Endothelial cell of umbilical vein (primary cell): ENCODE data around the gene DHCR7. TPM values are rescaled to one million over a fixed set of nuclear protein-coding genes. Genes with fewer than 3 reads are reported as not detected.

Experiments used
- BruUV-seq: library from RNA; stranded (reverse); fragments of 400-500 nt; replicated peaks from 2 replicates; lab custom pipeline; 2021; lab: Mats Ljungman, UMichigan
- CTCF ChIA-PET: fragments of 300-600, 350-600 bp; sonication (Branson Sonifier 250); formaldehyde crosslinking; loops from one replicate; lab custom pipeline; 2021; ENCODE audit warnings: antibody characterized with exemption, inconsistent platforms; lab: Charles Lee
- POLR2A ChIA-PET: fragments of 300-600, 350-600 bp; sonication (Branson Sonifier 250); formaldehyde crosslinking; loops from one replicate; lab custom pipeline; 2021; ENCODE audit warnings: antibody characterized with exemption, inconsistent platforms; lab: Charles Lee
- DNase-seq: peaks from one replicate; pipeline ENCODE4 v3.0.0-alpha.2; 2011; ENCODE audit warnings: low read depth, low spot score
- FAIRE-seq: peaks from 2 replicates; lab custom pipeline; 2011; peaks lifted over from hg19 to GRCh38; lab: Jason Lieb, UNC
- H2AFZ ChIP-seq: 2 replicates; pipeline ENCODE4 v1.6.0; 2012; ENCODE audit warnings: low read depth, low read length, control low read depth, inconsistent platforms
- H3K27ac ChIP-seq: 2 replicates; pipeline ENCODE4 v1.5.1; 2011; ENCODE audit warnings: low read depth, mild to moderate bottlenecking, control low read depth, low read length, moderate library complexity; ENCODE audit not compliant: insufficient read depth
- H3K27me3 ChIP-seq, 2 experiments: 2 replicates each; pipeline versions ENCODE4 v1.6.0 to v1.6.1; 2011; ENCODE audit warnings: low read length in 2 of 2, mixed read lengths in 1 of 2; ENCODE audit not compliant: control insufficient read depth in 2 of 2, insufficient read depth in 2 of 2
- H3K36me3 ChIP-seq, 2 experiments: 2 replicates in 1 of 2; 3 replicates in 1 of 2; pipeline ENCODE4 v1.5.1; 2011; ENCODE audit warnings: low read length in 2 of 2, mild to moderate bottlenecking in 1 of 2, moderate library complexity in 1 of 2; ENCODE audit not compliant: control insufficient read depth in 2 of 2, insufficient read depth in 2 of 2; ENCODE audit errors: extremely low read depth in 1 of 2
- H3K4me1 ChIP-seq: 3 replicates; pipeline ENCODE4 v1.5.1; 2011; ENCODE audit warnings: mild to moderate bottlenecking, low read length; ENCODE audit not compliant: control insufficient read depth, insufficient read depth; ENCODE audit errors: extremely low read depth
- H3K4me2 ChIP-seq: 2 replicates; pipeline ENCODE4 v1.6.1; 2011; ENCODE audit warnings: low read length, control low read depth, mixed read lengths; ENCODE audit not compliant: insufficient read depth
- H3K4me3 ChIP-seq, 3 experiments: fragments of 200-600 bp in 1 of 3; sonication (generic), shearing (Covaris generic) in 1 of 3; replicated peaks in 1 of 3; 2 replicates each; pipeline ENCODE4 v1.5.1; 2011 to 2016; ENCODE audit warnings: control low read depth in 3 of 3, low read length in 3 of 3, mild to moderate bottlenecking in 2 of 3, inconsistent platforms in 1 of 3, low read depth in 1 of 3, moderate library complexity in 1 of 3; ENCODE audit not compliant: insufficient read depth in 1 of 3
- H3K79me2 ChIP-seq: 2 replicates; pipeline ENCODE4 v1.6.0; 2012; ENCODE audit warnings: low read length, inconsistent platforms; ENCODE audit not compliant: control insufficient read depth, insufficient read depth
- H3K9ac ChIP-seq: replicated peaks from 2 replicates; pipeline ENCODE3; 2011; ENCODE audit warnings: low read length, control low read depth; ENCODE audit not compliant: insufficient read depth; ENCODE audit errors: extremely low read depth
- H3K9me1 ChIP-seq: replicated peaks from 3 replicates; pipeline ENCODE4 v1.6.0; 2011; ENCODE audit warnings: mild to moderate bottlenecking, low read length; ENCODE audit not compliant: control insufficient read depth, insufficient read depth; ENCODE audit errors: extremely low read depth
- H3K9me3 ChIP-seq: replicated peaks from 2 replicates; pipeline ENCODE4 v1.5.1; 2012; ENCODE audit warnings: low read length, inconsistent platforms; ENCODE audit not compliant: control insufficient read depth, insufficient read depth
- H4K20me1 ChIP-seq: replicated peaks from 2 replicates; pipeline ENCODE3; 2011; ENCODE audit warnings: mild to moderate bottlenecking, low read length; ENCODE audit not compliant: control insufficient read depth, insufficient read depth; ENCODE audit errors: extremely low read depth
- CTCF ChIP-seq, 2 donors: IDR thresholded peaks; 1 replicate in 1 of 2; 2 replicates in 1 of 2; pipeline ENCODE4 v1.5.1; 2011; ENCODE audit warnings: low read length in 2 of 2, mild to moderate bottlenecking in 2 of 2, moderate library complexity in 2 of 2, control low read depth in 1 of 2, inconsistent platforms in 1 of 2, low read depth in 1 of 2; ENCODE audit not compliant: insufficient read depth in 1 of 2; ENCODE audit errors: extremely low read depth in 1 of 2
- FOS ChIP-seq: IDR thresholded peaks from 2 replicates; pipeline ENCODE4 v1.6.1; 2011; ENCODE audit warnings: mild to moderate bottlenecking, low read length, moderate library complexity, borderline replicate concordance; ENCODE audit not compliant: insufficient read depth
- GATA2 ChIP-seq: IDR thresholded peaks from 2 replicates; pipeline ENCODE4 v1.7.0; 2011; ENCODE audit warnings: low read depth, mild to moderate bottlenecking, moderate library complexity, mixed read lengths, low read length; ENCODE audit not compliant: insufficient read length, insufficient read depth
- JUN ChIP-seq: IDR thresholded peaks from 2 replicates; pipeline ENCODE4 v1.6.1; 2011; ENCODE audit warnings: borderline replicate concordance, low read depth; ENCODE audit not compliant: insufficient read length, insufficient read depth
- POLR2AphosphoS5 ChIP-seq: IDR thresholded peaks from 2 replicates; pipeline ENCODE4 v1.6.1; 2012; ENCODE audit warnings: low read depth, mild to moderate bottlenecking, control low read depth, low read length, moderate library complexity; ENCODE audit not compliant: insufficient read depth
- dilution Hi-C: fragments of 300-500 bp; cut with MboI; formaldehyde crosslinking; loops from one replicate; pipeline ENCODE4 v1.15.0; 2019; ENCODE audit warnings: low sequenced_read_pairs; ENCODE audit not compliant: extremely low pct_ligation_motif_present
- intact Hi-C: fragments of 100-400 bp; cut with micrococcal nuclease; formaldehyde crosslinking; loops from one replicate; pipeline ENCODE4 v1.10.0; 2022
- polyA plus RNA-seq, 4 experiments: library from polyadenylated mRNA; depleted of rRNA in 3 of 4; stranded (reverse) in 3 of 4; unstranded in 1 of 4; fragments of >200 nt; gene quantifications; 2 replicates each; pipeline versions ENCODE4 v1.2.1 to v1.2.3, GENCODE V29; 2011 to 2012; ENCODE audit warnings: missing spikeins in 1 of 4
- total RNA-seq: library from RNA; stranded (reverse); gene quantifications from 2 replicates; pipeline ENCODE4 v1.2.3, GENCODE V29; 2021

The DHCR7 gene
- total and polyA plus RNA-seq, 2 donors (not counting 3 experiments of a cell fraction or from before 2014, with no cell fraction given) = 171 to 175 TPM

- no peak overlapping the region for H3K9ac ChIP-seq
- no peak overlapping the region for H3K27ac ChIP-seq
- H2AFZ ChIP-seq = no peak overlapping the region
- H3K27me3 ChIP-seq = no peaks in the 10 kb centered on the region
- H3K36me3 ChIP-seq = no peaks in the 10 kb centered on the region
- FAIRE-seq = no peak
- no peak overlapping the region for H3K4me3 ChIP-seq
- no peaks in the 10 kb centered on the region for H4K20me1 ChIP-seq
- no peak overlapping the region for H3K4me2 ChIP-seq
- H3K9me3 ChIP-seq = no peaks in the 10 kb centered on the region
- BruUV-seq = no TSS peak
- H3K9me1 ChIP-seq = no peaks in the 10 kb centered on the region
- DNase-seq = no peak
- ChIA-PET POLR2A (no interaction called here), CTCF (no interaction called here)
- no peaks in the 10 kb centered on the region for H3K79me2 ChIP-seq
- intact Hi-C loops = no loop called here
- no peaks in the 10 kb centered on the region for H3K4me1 ChIP-seq
- TF ChIP-seq CTCF (IDR thresholded peaks at IDR 0.05; ENCODE audit: extremely low read depth in 1 of 2, insufficient read depth in 1 of 2, low read depth in 1 of 2, low read length in 2 of 2) (no peak), POLR2AphosphoS5 (no peak), GATA2 (no peak), FOS (no peak), JUN (no peak)
- dilution Hi-C loops = no loop called here
Observed at GRCh38 chr11:71429701-71430100, 18.5 kb downstream of the DHCR7 start.
